Small intestine (tissue), 7 donors: ENCODE data around the gene BEST2. TPM values are rescaled to one million over a fixed set of nuclear protein-coding genes. Genes with fewer than 3 reads are reported as not detected.
"Not testable (repeated sequence)": the region's sequence is repeated elsewhere in the genome, so short reads cannot be mapped to it uniquely, and the experiment has no call there.

Experiments used
- DNase-seq, 2 donors: peaks; one replicate each; pipeline versions ENCODE4 v3.0.0 to v3.0.0-alpha.2; 2013
- FAIRE-seq: peaks from 2 replicates; lab custom pipeline; 2012; peaks lifted over from hg19 to GRCh38; lab: Jason Lieb, UNC
- H3K27ac ChIP-seq, 3 donors: one replicate each; pipeline ENCODE4 v1.5.1; 2013; ENCODE audit warnings: low read length in 2 of 3, mild to moderate bottlenecking in 2 of 3, control low read depth in 1 of 3, inconsistent platforms in 1 of 3, low read depth in 1 of 3, moderate library complexity in 1 of 3
- H3K27me3 ChIP-seq, 3 donors: one replicate each; pipeline ENCODE4 v1.6.1; 2013; ENCODE audit warnings: low read length in 3 of 3, inconsistent platforms in 1 of 3; ENCODE audit not compliant: control insufficient read depth in 3 of 3, insufficient read depth in 3 of 3
- H3K36me3 ChIP-seq, 3 donors: one replicate each; pipeline ENCODE4 v1.6.1; 2013; ENCODE audit warnings: low read length in 3 of 3, inconsistent platforms in 1 of 3, low read depth in 1 of 3, mild to moderate bottlenecking in 1 of 3, moderate library complexity in 1 of 3; ENCODE audit not compliant: control insufficient read depth in 3 of 3, insufficient read depth in 2 of 3
- H3K4me1 ChIP-seq, 3 donors: one replicate each; pipeline ENCODE4 v1.6.1; 2013; ENCODE audit warnings: low read length in 2 of 3, inconsistent platforms in 1 of 3, low read depth in 1 of 3, mild to moderate bottlenecking in 1 of 3, moderate library complexity in 1 of 3; ENCODE audit not compliant: control insufficient read depth in 3 of 3, insufficient read depth in 2 of 3
- H3K4me3 ChIP-seq, 3 donors: one replicate each; pipeline ENCODE4 v1.5.1; 2013; ENCODE audit warnings: low read length in 3 of 3, control low read depth in 1 of 3, inconsistent platforms in 1 of 3, low read depth in 1 of 3, mild to moderate bottlenecking in 1 of 3, moderate library complexity in 1 of 3
- H3K9me3 ChIP-seq, 2 donors: one replicate each; pipeline ENCODE4 v1.6.1; 2013; ENCODE audit warnings: low read depth in 1 of 2, low read length in 1 of 2; ENCODE audit not compliant: control insufficient read depth in 2 of 2, insufficient read depth in 1 of 2
- WGBS, 3 donors: extraction: QIAGEN DNeasy Blood & Tissue Kit; methylation state at CpG; one replicate each; pipeline ENCODE4 v1.1.7; 2013; 5-methylcytosine and 5-hydroxymethylcytosine counted together
- polyA plus RNA-seq, 4 donors: library from polyadenylated mRNA; stranded (reverse) in 3 of 4; unstranded in 1 of 4; fragments of 200-250 nt in 3 of 4; fragments of 120-200 nt in 1 of 4; gene quantifications; one replicate each; pipeline versions ENCODE4 v1.2.1 to v1.2.3, GENCODE V29; 2013
- donor health status: healthy with polysubstance abuse.
- donor health status: control.
- donor health status: control.
- donor health status: Bipolar disorder and iron deficiency.
- donor health status: healthy.

The BEST2 gene
- polyA plus RNA-seq, 4 donors = 0.10 to 3.4 (median 0.16) TPM; not detected in 1

GRCh38 chr19:12713304-12713703, 38.3 kb upstream of the BEST2 start:
- 92 to 95% (median 93%) methylated on average over 9 of the region's 9 CpGs for WGBS, 3 donors
- not testable (repeated sequence) for FAIRE-seq, H3K27ac ChIP-seq, H3K9me3 ChIP-seq, H3K4me1 ChIP-seq, H3K4me3 ChIP-seq, DNase-seq, H3K27me3 ChIP-seq
- peaks cover 8 to 96% (median 28%) of the 10 kb centered on the region in 3 donors for H3K36me3 ChIP-seq

GRCh38 chr19:12715102-12715501, 36.5 kb upstream of the BEST2 start:
- H3K36me3 ChIP-seq = peaks cover 8 to 92% (median 23%) of the 10 kb centered on the region in 3 donors
- H3K27me3 ChIP-seq = no peaks in the 10 kb centered on the region
- no peak overlapping the region for H3K27ac ChIP-seq
- WGBS, 3 donors = 93 to 95% (median 94%) methylated on average over 14 to 15 of the region's 15 CpGs
- H3K4me1 ChIP-seq = peaks cover 0 to under 1% (median 0%) of the 10 kb centered on the region in 3 donors
- no peak for FAIRE-seq
- no peak overlapping the region for H3K4me3 ChIP-seq
- no peak for DNase-seq
- H3K9me3 ChIP-seq = peaks cover 0 to 5% of the 10 kb centered on the region in 2 donors

- H3K36me3 ChIP-seq = peaks cover 8 to 91% (median 23%) of the 10 kb centered on the region in 3 donors
- WGBS, 3 donors = 95 to 99% (median 97%) methylated on average over 3 of the region's 3 CpGs
These were observed 35.7 kb upstream of the BEST2 start for GRCh38 chr19:12715929-12716328.

GRCh38 chr19:12720296-12720695, 31.3 kb upstream of the BEST2 start:
- DNase-seq (no peak), FAIRE-seq (no peak)
- 84 to 90% (median 88%) methylated on average over 10 of the region's 10 CpGs for WGBS, 3 donors
- H3K27me3 ChIP-seq = no peaks in the 10 kb centered on the region
- peak overlapping the region in 1 of 3 donors; percentile 91 for H3K27ac ChIP-seq
- H3K4me3 ChIP-seq = peak overlapping the region in 1 of 3 donors; percentile 72
- no peaks in the 10 kb centered on the region for H3K9me3 ChIP-seq
- H3K4me1 ChIP-seq = peaks cover 0 to 12% (median 4%) of the 10 kb centered on the region in 3 donors
- peaks cover 0 to 50% (median 10%) of the 10 kb centered on the region in 3 donors for H3K36me3 ChIP-seq

More at GRCh38 chr19:12715929-12716328, 35.7 kb upstream of the BEST2 start:
- Histone ChIP-seq H3K9me3 (peaks cover 0 to 5% of the 10 kb centered on the region in 2 donors), H3K27me3 (no peaks in the 10 kb centered on the region), H3K27ac (no peak overlapping the region), H3K4me3 (no peak overlapping the region), H3K4me1 (peaks cover 0 to 7% (median 4%) of the 10 kb centered on the region in 3 donors)
- FAIRE-seq = no peak
- DNase-seq = no peak

GRCh38 chr19:12720851-12721655, 30.5 kb upstream of the BEST2 start:
- H3K4me1 ChIP-seq = peaks cover 0 to 12% (median 4%) of the 10 kb centered on the region in 3 donors
- no peaks in the 10 kb centered on the region for H3K9me3 ChIP-seq
- DNase-seq (peak; percentile 9 to 58), FAIRE-seq (no peak)
- H3K27me3 ChIP-seq = no peaks in the 10 kb centered on the region
- peak overlapping the region; percentile 9 to 93 (median 91) for H3K27ac ChIP-seq
- H3K36me3 ChIP-seq = peaks cover 0 to 43% (median 9%) of the 10 kb centered on the region in 3 donors
- H3K4me3 ChIP-seq = peak overlapping the region; percentile 72 to 95 (median 91)
- WGBS, 3 donors = 1 to 9% (median 8%) methylated on average over 38 to 59 of the region's 59 CpGs

- FAIRE-seq = no peak
- peak overlapping the region; percentile 69 to 93 (median 91) for H3K27ac ChIP-seq
- DNase-seq = peak; percentile 50 to 87
- peaks cover 0 to 36% (median 9%) of the 10 kb centered on the region in 3 donors for H3K36me3 ChIP-seq
- peak overlapping the region; percentile 72 to 95 (median 91) for H3K4me3 ChIP-seq
- WGBS, 3 donors = 1% methylated on average over 55 to 65 of the region's 65 CpGs
- peaks cover 0 to 12% (median 4%) of the 10 kb centered on the region in 3 donors for H3K4me1 ChIP-seq
- no peaks in the 10 kb centered on the region for H3K27me3 ChIP-seq
- no peaks in the 10 kb centered on the region for H3K9me3 ChIP-seq
These were observed 29.7 kb upstream of the BEST2 start for GRCh38 chr19:12721656-12722565.

- peaks cover 0 to 32% (median 9%) of the 10 kb centered on the region in 3 donors for H3K36me3 ChIP-seq
- 0 to 1% (median 1%) methylated on average over 31 to 32 of the region's 32 CpGs for WGBS, 3 donors
- peaks cover 0 to 12% (median 4%) of the 10 kb centered on the region in 3 donors for H3K4me1 ChIP-seq
- H3K27me3 ChIP-seq = no peaks in the 10 kb centered on the region
- H3K27ac ChIP-seq = peak overlapping the region; percentile 15 to 93 (median 91)
- peak; percentile 99 for DNase-seq
- H3K9me3 ChIP-seq = no peaks in the 10 kb centered on the region
- FAIRE-seq = peak; percentile 15
- H3K4me3 ChIP-seq = peak overlapping the region; percentile 72 to 95 (median 91)
These were observed 28.8 kb upstream of the BEST2 start for GRCh38 chr19:12722566-12723380.
